Karpas-422 (cell line): ENCODE measurements around the gene PSMB8. TPM values are rescaled to one million over a fixed set of nuclear protein-coding genes. Genes with fewer than 3 reads are reported as not detected.

Experiments
- DNase-seq: peaks from one replicate; pipeline ENCODE4 v3.0.0-alpha.2; 2015
- H2AFZ ChIP-seq: fragments of 200-600 bp; sonication (generic); 2 replicates; pipeline ENCODE4 v1.6.1; 2014; ENCODE audit warnings: antibody characterized with exemption, low read length, mixed read lengths
- H3K27ac ChIP-seq: fragments of 200-600 bp; sonication (generic); 2 replicates; pipeline ENCODE4 v1.5.1; 2014; ENCODE audit warnings: mild to moderate bottlenecking, low read length, moderate library complexity
- H3K27me3 ChIP-seq: fragments of 200-600 bp; sonication (generic); 2 replicates; pipeline ENCODE4 v1.6.1; 2014; ENCODE audit warnings: low read length, mixed read lengths
- H3K36me3 ChIP-seq: fragments of 200-600 bp; sonication (generic); 2 replicates; pipeline ENCODE4 v1.6.1; 2014; ENCODE audit warnings: low read length, mixed read lengths; ENCODE audit not compliant: insufficient read depth
- H3K4me1 ChIP-seq: fragments of 200-600 bp; sonication (generic); 2 replicates; pipeline ENCODE4 v1.6.1; 2014; ENCODE audit warnings: mild to moderate bottlenecking, low read length, mixed read lengths
- H3K4me2 ChIP-seq: fragments of 200-600 bp; sonication (generic); 2 replicates; pipeline ENCODE4 v1.6.1; 2014; ENCODE audit warnings: low read length, low read depth, mild to moderate bottlenecking; ENCODE audit not compliant: poor library complexity, severe bottlenecking
- H3K4me3 ChIP-seq: fragments of 200-600 bp; sonication (generic); 2 replicates; pipeline ENCODE4 v1.5.1; 2014; ENCODE audit warnings: mild to moderate bottlenecking, antibody characterized with exemption, low read length, mixed read lengths
- H3K79me2 ChIP-seq: fragments of 200-600 bp; sonication (generic); 2 replicates; pipeline ENCODE4 v1.6.1; 2014; ENCODE audit warnings: mild to moderate bottlenecking, low read length, mixed read lengths
- H3K9ac ChIP-seq: fragments of 200-600 bp; sonication (generic); 2 replicates; pipeline ENCODE4 v1.6.0; 2014; ENCODE audit warnings: low read length
- H3K9me2 ChIP-seq: fragments of 200-600 bp; sonication (generic), shearing (Covaris generic); replicated peaks from 2 replicates; pipeline ENCODE4 v1.6.0; 2014; ENCODE audit warnings: mild to moderate bottlenecking, low read length, moderate library complexity; ENCODE audit not compliant: insufficient read depth
- H3K9me3 ChIP-seq: fragments of 300-700, 200-600 bp; sonication (generic); 2 replicates; pipeline ENCODE4 v1.6.1; 2014; ENCODE audit warnings: low read length, mixed read lengths
- H4K20me1 ChIP-seq: fragments of 200-600 bp; sonication (generic); 2 replicates; pipeline ENCODE4 v1.6.1; 2014; ENCODE audit warnings: mild to moderate bottlenecking, antibody characterized with exemption, low read length, low read depth; ENCODE audit not compliant: insufficient read depth
- total RNA-seq: library from RNA; depleted of rRNA; stranded (reverse); fragments of >200 nt; shearing (Covaris generic); gene quantifications from 2 replicates; pipeline ENCODE4 v1.2.3, GENCODE V29; 2014; ENCODE audit warnings: low replicate concordance

PSMB8 gene
- total RNA-seq, 1 experiment from 2014 or later = 212 TPM

GRCh38 chr6:32865724-32866443, 22.0 kb upstream of the PSMB8 start:
- no peaks in the 10 kb centered on the region for H3K79me2 ChIP-seq
- H3K4me1 ChIP-seq = peaks cover 32% of the 10 kb centered on the region
- H3K4me3 ChIP-seq = peak overlapping the region; percentile 49; the same call in 1 of the 2 replicates
- no peaks in the 10 kb centered on the region for H4K20me1 ChIP-seq
- peak overlapping the region; percentile 80 for H3K4me2 ChIP-seq
- no peaks in the 10 kb centered on the region; the same call in 1 of the 2 replicates for H3K36me3 ChIP-seq
- H3K27me3 ChIP-seq = no peaks in the 10 kb centered on the region
- H3K27ac ChIP-seq = peak overlapping the region; percentile 94
- no peaks in the 10 kb centered on the region for H3K9me2 ChIP-seq
- H3K9me3 ChIP-seq = no peaks in the 10 kb centered on the region
- DNase-seq = no peak
- H3K9ac ChIP-seq = peak overlapping the region; percentile 9; the same call in 1 of the 2 replicates
- peak overlapping the region; percentile 64; the same call in 1 of the 2 replicates for H2AFZ ChIP-seq

- Histone ChIP-seq H4K20me1 (no peaks in the 10 kb centered on the region), H3K27ac (no peak overlapping the region), H3K9me2 (no peaks in the 10 kb centered on the region), H3K27me3 (no peaks in the 10 kb centered on the region), H3K79me2 (no peaks in the 10 kb centered on the region; the same call in 1 of the 2 replicates), H3K4me1 (peaks cover 27% of the 10 kb centered on the region), H3K9ac (no peak overlapping the region), H3K9me3 (no peaks in the 10 kb centered on the region), H3K4me2 (no peak overlapping the region), H3K36me3 (peaks cover 16% of the 10 kb centered on the region), H2AFZ (no peak overlapping the region), H3K4me3 (no peak overlapping the region)
- no peak for DNase-seq
These were observed 18.9 kb upstream of the PSMB8 start for GRCh38 chr6:32862725-32863124.

- Histone ChIP-seq H4K20me1 (no peaks in the 10 kb centered on the region), H3K4me2 (no peak overlapping the region), H3K4me3 (no peak overlapping the region), H3K9me2 (no peaks in the 10 kb centered on the region), H3K27me3 (no peaks in the 10 kb centered on the region), H2AFZ (no peak overlapping the region), H3K9ac (no peak overlapping the region), H3K36me3 (peaks cover 22% of the 10 kb centered on the region), H3K79me2 (peaks cover 14% of the 10 kb centered on the region), H3K4me1 (peaks cover 20% of the 10 kb centered on the region), H3K27ac (0 out of 2 replicates have a peak overlapping the region, but pooled peaks have one; percentile 6), H3K9me3 (no peaks in the 10 kb centered on the region)
- no peak for DNase-seq
These were observed 16.8 kb upstream of the PSMB8 start for GRCh38 chr6:32860674-32861073.

- peaks cover 37% of the 10 kb centered on the region for H3K79me2 ChIP-seq
- DNase-seq = no peak
- H2AFZ ChIP-seq = no peak overlapping the region
- H3K27ac ChIP-seq = no peak overlapping the region
- no peak overlapping the region for H3K4me3 ChIP-seq
- H3K36me3 ChIP-seq = peaks cover 22% of the 10 kb centered on the region
- no peaks in the 10 kb centered on the region for H3K27me3 ChIP-seq
- no peak overlapping the region for H3K9ac ChIP-seq
- no peak overlapping the region for H3K4me2 ChIP-seq
- peaks cover 22% of the 10 kb centered on the region for H3K4me1 ChIP-seq
- H3K9me2 ChIP-seq = no peaks in the 10 kb centered on the region
- no peaks in the 10 kb centered on the region for H4K20me1 ChIP-seq
- H3K9me3 ChIP-seq = no peaks in the 10 kb centered on the region
These were observed 14.3 kb upstream of the PSMB8 start for GRCh38 chr6:32858194-32858593.

- peaks cover 22% of the 10 kb centered on the region for H3K36me3 ChIP-seq
- H4K20me1 ChIP-seq = no peaks in the 10 kb centered on the region
- peaks cover 46% of the 10 kb centered on the region for H3K79me2 ChIP-seq
- H3K27me3 ChIP-seq = no peaks in the 10 kb centered on the region
- no peaks in the 10 kb centered on the region for H3K9me3 ChIP-seq
- no peak overlapping the region for H3K27ac ChIP-seq
- no peak overlapping the region for H2AFZ ChIP-seq
- DNase-seq = no peak
- H3K4me1 ChIP-seq = peaks cover 22% of the 10 kb centered on the region
- H3K4me3 ChIP-seq = no peak overlapping the region
- H3K4me2 ChIP-seq = no peak overlapping the region
- no peak overlapping the region; the same call in 1 of the 2 replicates for H3K9ac ChIP-seq
- H3K9me2 ChIP-seq = no peaks in the 10 kb centered on the region
These were observed 13.5 kb upstream of the PSMB8 start for GRCh38 chr6:32857156-32857891.

GRCh38 chr6:32855467-32856174, 11.8 kb upstream of the PSMB8 start:
- H3K9me3 ChIP-seq = no peaks in the 10 kb centered on the region
- no peaks in the 10 kb centered on the region for H3K27me3 ChIP-seq
- no peak for DNase-seq
- peak overlapping the region; percentile 87 for H3K4me2 ChIP-seq
- no peaks in the 10 kb centered on the region for H3K9me2 ChIP-seq
- H4K20me1 ChIP-seq = no peaks in the 10 kb centered on the region
- H2AFZ ChIP-seq = no peak overlapping the region
- peaks cover 37% of the 10 kb centered on the region for H3K4me1 ChIP-seq
- peak overlapping the region; percentile 98 for H3K9ac ChIP-seq
- H3K36me3 ChIP-seq = peaks cover 33% of the 10 kb centered on the region
- peak overlapping the region; percentile 81 for H3K4me3 ChIP-seq
- H3K79me2 ChIP-seq = peaks cover 63% of the 10 kb centered on the region
- peak overlapping the region; percentile 85 for H3K27ac ChIP-seq

- H3K4me3 ChIP-seq = peak overlapping the region; percentile 81
- peak overlapping the region; percentile 87 for H3K4me2 ChIP-seq
- no peak overlapping the region for H2AFZ ChIP-seq
- DNase-seq = peak; percentile 86
- H3K9me2 ChIP-seq = no peaks in the 10 kb centered on the region
- H3K9ac ChIP-seq = peak overlapping the region; percentile 98
- H3K27me3 ChIP-seq = no peaks in the 10 kb centered on the region
- H3K27ac ChIP-seq = peak overlapping the region; percentile 85
- peaks cover 72% of the 10 kb centered on the region for H3K79me2 ChIP-seq
- H3K9me3 ChIP-seq = no peaks in the 10 kb centered on the region
- H4K20me1 ChIP-seq = no peaks in the 10 kb centered on the region
- H3K36me3 ChIP-seq = peaks cover 39% of the 10 kb centered on the region
- H3K4me1 ChIP-seq = peaks cover 37% of the 10 kb centered on the region
These were observed 10.7 kb upstream of the PSMB8 start for GRCh38 chr6:32854376-32855178.
